ENCODE measurements around the gene SLC34A2.

DNA sequence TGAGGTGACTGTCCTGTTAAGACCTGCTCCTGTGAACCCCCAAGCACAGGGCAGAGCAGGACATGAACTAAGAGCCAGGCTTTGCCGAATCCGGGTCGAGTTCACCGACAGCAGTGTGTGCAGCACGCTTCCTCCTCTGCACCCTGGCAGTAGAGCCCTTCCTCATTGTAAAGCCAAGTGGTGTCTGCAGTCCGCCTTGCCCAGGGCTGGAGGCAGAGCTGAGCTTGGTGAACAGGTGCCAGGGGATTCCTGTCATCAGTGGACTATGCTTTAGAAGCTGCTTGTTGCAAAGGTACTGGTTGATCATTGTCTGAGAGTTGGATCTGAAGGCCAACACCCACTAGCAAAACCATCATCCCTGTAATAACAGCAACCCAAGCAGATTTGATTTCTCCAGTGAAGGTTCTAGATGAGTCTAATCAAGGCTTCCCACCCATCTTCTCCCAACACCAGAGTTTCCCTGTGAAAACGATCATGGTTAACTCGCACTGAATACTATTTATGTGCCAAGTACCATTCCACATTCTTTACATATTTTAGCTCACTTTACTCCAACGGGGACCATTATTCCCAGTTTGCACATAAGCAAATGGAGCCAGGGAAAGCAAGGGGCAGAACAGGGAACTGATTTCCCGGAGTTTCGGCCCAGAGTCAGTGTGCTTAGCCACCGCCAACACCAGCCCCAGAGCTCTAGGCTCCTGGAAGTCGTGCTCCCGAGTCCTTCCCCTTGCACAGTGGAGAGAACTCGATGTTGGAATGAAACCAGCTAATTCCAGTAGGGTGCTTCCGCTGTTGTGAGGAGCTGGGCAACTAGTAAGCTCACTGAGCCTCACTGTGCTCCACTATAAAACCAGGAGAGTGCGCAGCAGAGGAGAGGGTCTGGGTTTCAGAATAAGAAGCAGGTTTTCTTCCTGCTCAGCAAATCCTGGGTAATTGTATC is 1.4 kb upstream of the SLC34A2 start:
- TF ChIP-seq CTCF (IDR thresholded peaks at IDR 0.05; ENCODE audit: low read length): no peak
- no peak for TF ChIP-seq EZH2 (IDR thresholded peaks at IDR 0.05; ENCODE audit: borderline replicate concordance, low read length)

Measured in OCI-LY1 (cell line).